HepG2 (cell line): Measurements from ENCODE around the gene HIGD1A. TPM values are rescaled to one million over a fixed set of nuclear protein-coding genes. Genes with fewer than 3 reads are reported as not detected.

Experiments
- CBX1 ChIP-seq: IDR thresholded peaks from one replicate; pipeline ENCODE4 v1.6.1; 2016; ENCODE audit warnings: antibody characterized with exemption, low read depth
- CEBPB ChIP-seq: IDR thresholded peaks from 2 replicates; pipeline ENCODE4 v1.6.1; 2011; ENCODE audit warnings: low read depth, low read length, improper control_type of control experiment, borderline replicate concordance
- FOXJ3 ChIP-seq: sonication (generic); formaldehyde crosslinking; IDR thresholded peaks from 2 replicates; pipeline ENCODE4 v1.4.0; 2020; ENCODE audit warnings: missing genetic modification reagents, mild to moderate bottlenecking, borderline replicate concordance
- JUNB ChIP-seq: sonication (generic); formaldehyde crosslinking; IDR thresholded peaks from 2 replicates; pipeline ENCODE4 v1.8.0; 2022; ENCODE audit warnings: missing genetic modification reagents, mild to moderate bottlenecking, borderline replicate concordance
- KDM4B ChIP-seq: sonication (generic); formaldehyde crosslinking; IDR thresholded peaks from 2 replicates; pipeline ENCODE4 v1.4.0; 2020; ENCODE audit warnings: missing genetic modification reagents
- NFATC3 ChIP-seq: sonication (generic); formaldehyde crosslinking; IDR thresholded peaks from 2 replicates; pipeline ENCODE4 v1.5.1; 2020; ENCODE audit warnings: mild to moderate bottlenecking, missing genetic modification reagents
- STAG1 ChIP-seq: sonication (generic); formaldehyde crosslinking; IDR thresholded peaks from 2 replicates; pipeline ENCODE4 v1.4.0; 2020; ENCODE audit warnings: missing genetic modification reagents
- SYNCRIP ChIP-seq: fragments of 200-400 bp; formaldehyde crosslinking; IDR thresholded peaks from 2 replicates; pipeline ENCODE4 v1.6.1; 2018; ENCODE audit warnings: mild to moderate bottlenecking, low read depth, low read length; ENCODE audit not compliant: insufficient read depth
- TCF7 ChIP-seq: sonication (generic); IDR thresholded peaks from 2 replicates; pipeline ENCODE4 v1.6.1; 2016; ENCODE audit warnings: antibody characterized with exemption, low read depth
- ZC3H4 ChIP-seq: sonication (generic); formaldehyde crosslinking; IDR thresholded peaks from 2 replicates; pipeline ENCODE4 v1.4.0; 2020; ENCODE audit warnings: missing genetic modification reagents, borderline replicate concordance
- ZNF205 ChIP-seq: IDR thresholded peaks from 2 replicates; pipeline ENCODE4 v1.6.1; 2018; ENCODE audit warnings: missing biosample characterization, missing genetic modification reagents
- ZNF350 ChIP-seq: sonication (generic); formaldehyde crosslinking; IDR thresholded peaks from 2 replicates; pipeline ENCODE4 v1.4.0; 2020; ENCODE audit warnings: mild to moderate bottlenecking, low read depth, missing genetic modification reagents, borderline replicate concordance
- ZNF383 ChIP-seq: sonication (generic); formaldehyde crosslinking; IDR thresholded peaks from 2 replicates; pipeline ENCODE4 v1.4.0; 2020; ENCODE audit warnings: missing genetic modification reagents, mild to moderate bottlenecking, borderline replicate concordance
- ZNF431 ChIP-seq: sonication (generic); formaldehyde crosslinking; IDR thresholded peaks from 2 replicates; pipeline ENCODE4 v1.9.0; 2022; ENCODE audit warnings: missing genetic modification reagents, low read depth, mild to moderate bottlenecking, borderline replicate concordance
- ZNF557 ChIP-seq: sonication (generic); formaldehyde crosslinking; IDR thresholded peaks from 2 replicates; pipeline ENCODE4 v1.4.0; 2020; ENCODE audit warnings: missing genetic modification reagents
- ZNF598 ChIP-seq: sonication (generic); formaldehyde crosslinking; IDR thresholded peaks from 2 replicates; pipeline ENCODE4 v1.5.1; 2020; ENCODE audit warnings: mild to moderate bottlenecking, missing genetic modification reagents, borderline replicate concordance
- ZNF607 ChIP-seq: sonication (generic); formaldehyde crosslinking; IDR thresholded peaks from 2 replicates; pipeline ENCODE4 v1.5.1; 2020; ENCODE audit warnings: missing genetic modification reagents, mild to moderate bottlenecking, borderline replicate concordance
- ZNF768 ChIP-seq: sonication (generic); formaldehyde crosslinking; IDR thresholded peaks from 2 replicates; pipeline ENCODE4 v1.4.0; 2020; ENCODE audit warnings: missing genetic modification reagents
- ZNF780A ChIP-seq: sonication (generic); formaldehyde crosslinking; IDR thresholded peaks from 2 replicates; pipeline ENCODE4 v1.8.0; 2022; ENCODE audit warnings: mild to moderate bottlenecking, missing genetic modification reagents, moderate library complexity
- polyA plus RNA-seq, 8 experiments: library from polyadenylated mRNA; depleted of rRNA in 3 of 8; stranded (reverse) in 7 of 8; unstranded in 1 of 8; fragments of >200 nt; fragmentation: Illumina TruSeq in 4 of 8; extraction: Trizol in 4 of 8; gene quantifications; 2 replicates each; pipeline versions ENCODE4 v1.2.1 to v1.2.3, GENCODE V29; 2011 to 2016; ENCODE audit warnings: low read depth in 4 of 8, missing spikeins in 1 of 8, mixed read lengths in 1 of 8; ENCODE audit not compliant: insufficient read depth in 1 of 8
- total RNA-seq, 5 experiments: library from RNA; depleted of rRNA; stranded (reverse); fragments of >200 nt; fragmentation: Illumina TruSeq; extraction: Trizol; gene quantifications; 2 replicates each; pipeline ENCODE4 v1.2.3, GENCODE V29; 2016; ENCODE audit warnings: low read depth in 1 of 5
- TF ChIP-seq, protein P1 (sequence below): sonication (generic); IDR thresholded peaks from 2 replicates; pipeline ENCODE4 v1.6.1; 2016; ENCODE audit warnings: low read depth, borderline replicate concordance
- TF ChIP-seq, protein P2 (sequence below): IDR thresholded peaks from 2 replicates; pipeline ENCODE4 v1.6.1; 2016; ENCODE audit warnings: mild to moderate bottlenecking, missing biosample characterization, missing genetic modification reagents
- TF ChIP-seq, protein P3 (sequence below): sonication (generic); formaldehyde crosslinking; IDR thresholded peaks from 2 replicates; pipeline ENCODE4 v1.4.0; 2020; ENCODE audit warnings: missing genetic modification reagents
- TF ChIP-seq, protein P4 (sequence below): sonication (generic); formaldehyde crosslinking; IDR thresholded peaks from 2 replicates; pipeline ENCODE4 v1.4.0; 2020; ENCODE audit warnings: missing genetic modification reagents, mild to moderate bottlenecking, borderline replicate concordance

HIGD1A gene
- total and polyA plus RNA-seq, 2 of the 13 experiments (the other 11 are each of a cell fraction or from before 2014, with no cell fraction given), result 222 to 253 TPM

DNA sequence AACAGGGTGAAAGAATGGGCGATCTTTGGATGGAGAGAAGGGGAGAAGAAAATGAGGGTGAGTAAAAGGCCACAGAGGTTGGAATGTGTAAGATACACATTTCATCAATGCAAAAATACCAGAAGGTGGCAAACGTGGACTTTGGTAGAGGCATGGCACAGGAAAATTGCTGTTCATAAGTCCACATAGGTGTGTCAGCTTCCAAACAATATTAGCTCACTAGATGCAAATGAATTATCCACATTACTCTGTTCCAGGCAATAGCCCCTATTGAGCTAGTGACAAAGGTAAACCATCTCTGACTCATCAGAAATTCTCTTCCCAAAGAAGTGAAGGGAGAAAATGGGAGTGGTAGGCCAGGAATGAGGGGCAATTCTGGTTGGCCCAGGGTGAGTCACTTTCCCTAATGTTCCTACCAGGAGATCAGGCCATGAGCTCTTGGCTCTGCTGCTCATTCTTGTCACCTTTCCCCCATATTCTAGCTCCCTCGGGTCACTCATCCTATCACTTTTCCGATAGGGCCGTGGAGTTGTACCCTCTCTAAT, 24.9 kb upstream of the HIGD1A start (continued):
- TF ChIP-seq ZNF598 (CRISPR knock-in tag) (no peak), TCF7 (peak; percentile 58), CBX1 (no peak), FOXJ3 (CRISPR knock-in tag) (no peak), CEBPB (peak; percentile 18; the same call in 1 of the 2 replicates), JUNB (CRISPR knock-in tag) (no peak; the same call in 1 of the 2 replicates), ZNF383 (CRISPR knock-in tag) (no peak), STAG1 (CRISPR knock-in tag) (no peak; the same call in 1 of the 2 replicates), SYNCRIP (no peak), NFATC3 (CRISPR knock-in tag) (no peak), ZNF607 (no peak), ZNF768 (no peak), ZC3H4 (CRISPR knock-in tag) (no peak), KDM4B (0 out of 2 replicates have a peak, but pooled peaks have one; percentile 46), ZNF557 (no peak), ZNF431 (CRISPR knock-in tag) (no peak; the same call in 1 of the 2 replicates), ZNF780A (no peak), ZNF205 (CRISPR knock-in tag) (no peak), ZNF350 (CRISPR knock-in tag) (no peak)
- TF ChIP-seq, protein P1, sequence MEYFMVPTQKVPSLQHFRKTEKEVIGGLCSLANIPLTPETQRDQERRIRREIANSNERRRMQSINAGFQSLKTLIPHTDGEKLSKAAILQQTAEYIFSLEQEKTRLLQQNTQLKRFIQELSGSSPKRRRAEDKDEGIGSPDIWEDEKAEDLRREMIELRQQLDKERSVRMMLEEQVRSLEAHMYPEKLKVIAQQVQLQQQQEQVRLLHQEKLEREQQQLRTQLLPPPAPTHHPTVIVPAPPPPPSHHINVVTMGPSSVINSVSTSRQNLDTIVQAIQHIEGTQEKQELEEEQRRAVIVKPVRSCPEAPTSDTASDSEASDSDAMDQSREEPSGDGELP, result no peak
- TF ChIP-seq, protein P2, sequence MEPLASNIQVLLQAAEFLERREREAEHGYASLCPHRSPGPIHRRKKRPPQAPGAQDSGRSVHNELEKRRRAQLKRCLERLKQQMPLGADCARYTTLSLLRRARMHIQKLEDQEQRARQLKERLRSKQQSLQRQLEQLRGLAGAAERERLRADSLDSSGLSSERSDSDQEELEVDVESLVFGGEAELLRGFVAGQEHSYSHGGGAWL (CRISPR knock-in tag), result no peak
- TF ChIP-seq, protein P3, sequence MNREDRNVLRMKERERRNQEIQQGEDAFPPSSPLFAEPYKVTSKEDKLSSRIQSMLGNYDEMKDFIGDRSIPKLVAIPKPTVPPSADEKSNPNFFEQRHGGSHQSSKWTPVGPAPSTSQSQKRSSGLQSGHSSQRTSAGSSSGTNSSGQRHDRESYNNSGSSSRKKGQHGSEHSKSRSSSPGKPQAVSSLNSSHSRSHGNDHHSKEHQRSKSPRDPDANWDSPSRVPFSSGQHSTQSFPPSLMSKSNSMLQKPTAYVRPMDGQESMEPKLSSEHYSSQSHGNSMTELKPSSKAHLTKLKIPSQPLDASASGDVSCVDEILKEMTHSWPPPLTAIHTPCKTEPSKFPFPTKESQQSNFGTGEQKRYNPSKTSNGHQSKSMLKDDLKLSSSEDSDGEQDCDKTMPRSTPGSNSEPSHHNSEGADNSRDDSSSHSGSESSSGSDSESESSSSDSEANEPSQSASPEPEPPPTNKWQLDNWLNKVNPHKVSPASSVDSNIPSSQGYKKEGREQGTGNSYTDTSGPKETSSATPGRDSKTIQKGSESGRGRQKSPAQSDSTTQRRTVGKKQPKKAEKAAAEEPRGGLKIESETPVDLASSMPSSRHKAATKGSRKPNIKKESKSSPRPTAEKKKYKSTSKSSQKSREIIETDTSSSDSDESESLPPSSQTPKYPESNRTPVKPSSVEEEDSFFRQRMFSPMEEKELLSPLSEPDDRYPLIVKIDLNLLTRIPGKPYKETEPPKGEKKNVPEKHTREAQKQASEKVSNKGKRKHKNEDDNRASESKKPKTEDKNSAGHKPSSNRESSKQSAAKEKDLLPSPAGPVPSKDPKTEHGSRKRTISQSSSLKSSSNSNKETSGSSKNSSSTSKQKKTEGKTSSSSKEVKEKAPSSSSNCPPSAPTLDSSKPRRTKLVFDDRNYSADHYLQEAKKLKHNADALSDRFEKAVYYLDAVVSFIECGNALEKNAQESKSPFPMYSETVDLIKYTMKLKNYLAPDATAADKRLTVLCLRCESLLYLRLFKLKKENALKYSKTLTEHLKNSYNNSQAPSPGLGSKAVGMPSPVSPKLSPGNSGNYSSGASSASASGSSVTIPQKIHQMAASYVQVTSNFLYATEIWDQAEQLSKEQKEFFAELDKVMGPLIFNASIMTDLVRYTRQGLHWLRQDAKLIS (CRISPR knock-in tag), result no peak
- TF ChIP-seq, protein P4, sequence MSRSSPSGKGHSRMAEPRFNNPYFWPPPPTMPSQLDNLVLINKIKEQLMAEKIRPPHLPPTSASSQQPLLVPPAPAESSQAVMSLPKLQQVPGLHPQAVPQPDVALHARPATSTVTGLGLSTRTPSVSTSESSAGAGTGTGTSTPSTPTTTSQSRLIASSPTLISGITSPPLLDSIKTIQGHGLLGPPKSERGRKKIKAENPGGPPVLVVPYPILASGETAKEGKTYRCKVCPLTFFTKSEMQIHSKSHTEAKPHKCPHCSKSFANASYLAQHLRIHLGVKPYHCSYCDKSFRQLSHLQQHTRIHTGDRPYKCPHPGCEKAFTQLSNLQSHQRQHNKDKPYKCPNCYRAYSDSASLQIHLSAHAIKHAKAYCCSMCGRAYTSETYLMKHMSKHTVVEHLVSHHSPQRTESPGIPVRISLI (CRISPR knock-in tag), result no peak
